Mesenchymal stem cell (in vitro differentiated cells and primary cell): ENCODE results near the gene ALDH1B1.

Experiments
- DNase-seq: peaks from one replicate; pipeline ENCODE4 v3.0.0-alpha.2; 2013
- H2AFZ ChIP-seq: one replicate; pipeline ENCODE4 v1.6.1; 2013; ENCODE audit warnings: low read depth, mild to moderate bottlenecking, control low read depth, inconsistent platforms, low read length, moderate library complexity
- H2AK5ac ChIP-seq: 2 replicates; pipeline ENCODE4 v1.6.1; 2013; ENCODE audit warnings: low read length, moderate library complexity, mild to moderate bottlenecking, inconsistent platforms; ENCODE audit not compliant: severe bottlenecking
- H2BK120ac ChIP-seq: one replicate; pipeline ENCODE4 v1.6.1; 2013; ENCODE audit warnings: low read depth, mild to moderate bottlenecking, inconsistent platforms, low read length, moderate library complexity
- H2BK12ac ChIP-seq, 2 experiments: one replicate each; pipeline ENCODE4 v1.6.1; 2013; ENCODE audit warnings: inconsistent platforms in 2 of 2, low read length in 2 of 2, mild to moderate bottlenecking in 2 of 2, moderate library complexity in 2 of 2, control low read depth in 1 of 2
- H2BK15ac ChIP-seq: one replicate; pipeline ENCODE4 v1.6.1; 2013; ENCODE audit warnings: mild to moderate bottlenecking, low read depth, inconsistent platforms; ENCODE audit not compliant: poor library complexity, severe bottlenecking
- H2BK5ac ChIP-seq: 2 replicates; pipeline ENCODE4 v1.6.1; 2013; ENCODE audit warnings: low read depth, mild to moderate bottlenecking, low read length, control low read depth, inconsistent platforms; ENCODE audit not compliant: poor library complexity, severe bottlenecking
- H3K14ac ChIP-seq, 2 experiments: one replicate each; pipeline ENCODE4 v1.6.1; 2013; ENCODE audit warnings: inconsistent platforms in 2 of 2, low read length in 2 of 2, control low read depth in 1 of 2, mild to moderate bottlenecking in 1 of 2, moderate library complexity in 1 of 2
- H3K18ac ChIP-seq, 2 experiments: one replicate each; pipeline ENCODE4 v1.6.1; 2013; ENCODE audit warnings: inconsistent platforms in 2 of 2, low read length in 2 of 2, control low read depth in 1 of 2, low read depth in 1 of 2, mild to moderate bottlenecking in 1 of 2
- H3K23ac ChIP-seq, 2 experiments: one replicate each; pipeline ENCODE4 v1.6.1; 2013; ENCODE audit warnings: inconsistent platforms in 2 of 2, low read length in 2 of 2, mild to moderate bottlenecking in 2 of 2, moderate library complexity in 2 of 2, control low read depth in 1 of 2
- H3K27ac ChIP-seq: 2 replicates; pipeline ENCODE4 v1.5.1; 2013; ENCODE audit warnings: mild to moderate bottlenecking, moderate library complexity, low read length, control low read depth, inconsistent platforms; ENCODE audit not compliant: poor library complexity, severe bottlenecking
- H3K27me3 ChIP-seq, 2 experiments: 2 replicates each; pipeline versions ENCODE4 v1.6.1 to v1.7.0; 2013; ENCODE audit warnings: low read length in 2 of 2, mild to moderate bottlenecking in 2 of 2, moderate library complexity in 2 of 2, control low read depth in 1 of 2, inconsistent platforms in 1 of 2; ENCODE audit not compliant: control insufficient read depth in 1 of 2, insufficient read depth in 1 of 2
- H3K36me3 ChIP-seq, 2 experiments: 2 replicates each; pipeline versions ENCODE4 v1.6.1 to v1.7.0; 2013; ENCODE audit warnings: low read length in 2 of 2, control low read depth in 1 of 2, inconsistent platforms in 1 of 2, low read depth in 1 of 2, mild to moderate bottlenecking in 1 of 2; ENCODE audit not compliant: insufficient read depth in 2 of 2, control insufficient read depth in 1 of 2
- H3K4ac ChIP-seq, 2 experiments: one replicate each; pipeline ENCODE4 v1.6.1; 2013; ENCODE audit warnings: inconsistent platforms in 2 of 2, low read length in 2 of 2, mild to moderate bottlenecking in 2 of 2, moderate library complexity in 2 of 2, control low read depth in 1 of 2, low read depth in 1 of 2
- H3K4me1 ChIP-seq: 2 replicates; pipeline ENCODE4 v1.6.1; 2013; ENCODE audit warnings: low read depth, low read length, control low read depth; ENCODE audit not compliant: control insufficient read depth, insufficient read depth
- H3K4me2 ChIP-seq: 2 replicates; pipeline ENCODE4 v1.6.1; 2013; ENCODE audit warnings: low read length, mild to moderate bottlenecking, inconsistent platforms; ENCODE audit not compliant: poor library complexity, severe bottlenecking
- H3K4me3 ChIP-seq, 2 experiments: 2 replicates each; pipeline versions ENCODE4 v1.5.1 to v1.7.0; 2013; ENCODE audit warnings: low read length in 2 of 2, mild to moderate bottlenecking in 2 of 2, control low read depth in 1 of 2, low read depth in 1 of 2; ENCODE audit not compliant: insufficient read depth in 1 of 2
- H3K79me1 ChIP-seq: replicated peaks from 2 replicates; pipeline ENCODE4 v1.6.1; 2013; ENCODE audit warnings: mild to moderate bottlenecking, control low read depth, low read length, inconsistent platforms; ENCODE audit not compliant: poor library complexity, severe bottlenecking
- H3K9ac ChIP-seq: 2 replicates; pipeline ENCODE4 v1.7.0; 2013; ENCODE audit warnings: mild to moderate bottlenecking, low read length, moderate library complexity
- H3K9me3 ChIP-seq: 2 replicates; pipeline ENCODE4 v1.7.0; 2013; ENCODE audit warnings: mild to moderate bottlenecking, low read length; ENCODE audit not compliant: control insufficient read depth
- H4K8ac ChIP-seq: one replicate; pipeline ENCODE4 v1.6.1; 2013; ENCODE audit warnings: inconsistent platforms, mild to moderate bottlenecking, low read length, moderate library complexity
- H4K91ac ChIP-seq: one replicate; pipeline ENCODE4 v1.6.1; 2013; ENCODE audit warnings: mild to moderate bottlenecking, low read length, inconsistent platforms
- WGBS: methylation state at CpG from one replicate; pipeline ENCODE4 v1.1.7; 2013; ENCODE audit warnings: mixed read lengths; 5-methylcytosine and 5-hydroxymethylcytosine counted together

ALDH1B1 gene

DNA sequence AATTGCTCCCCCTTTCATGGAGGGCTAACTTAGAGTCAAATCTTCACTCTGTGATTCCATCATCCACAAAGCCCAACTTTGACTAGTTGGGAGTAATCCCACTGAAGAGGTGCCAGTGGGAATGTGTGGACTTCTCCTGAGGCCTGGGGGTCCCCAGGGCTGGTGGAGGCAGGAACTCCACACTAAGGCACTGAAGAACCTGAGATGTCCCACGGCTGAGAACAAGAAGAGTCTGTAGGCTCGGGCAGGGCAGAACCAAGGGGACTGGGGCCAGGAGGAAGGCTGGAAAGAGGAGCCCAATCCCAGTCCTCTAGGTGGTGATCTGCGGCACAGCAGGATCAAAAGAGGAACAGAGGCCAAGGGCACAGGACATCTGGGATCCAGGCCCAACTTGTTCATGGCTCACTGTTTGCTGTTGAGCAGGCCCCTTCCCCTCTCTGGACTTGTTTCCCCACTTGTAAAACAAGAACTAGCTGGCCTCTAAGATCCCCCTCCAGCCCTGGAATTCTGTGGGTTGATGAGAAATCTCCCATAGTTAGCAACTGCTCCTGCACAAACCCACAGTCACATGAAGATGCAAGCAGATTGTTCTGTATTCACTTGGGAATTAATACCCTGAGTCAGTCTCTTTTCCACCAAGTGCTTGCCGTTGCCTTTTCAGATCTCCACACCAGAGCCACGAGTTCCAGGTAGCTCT, 32.7 kb upstream of the ALDH1B1 start:
- no peak overlapping the region for H3K9ac ChIP-seq
- peak overlapping the region; percentile 97 for H2AK5ac ChIP-seq
- H2BK120ac ChIP-seq, result no peak overlapping the region
- DNase-seq, result peak; percentile 14
- H2AFZ ChIP-seq, result no peak overlapping the region
- no peaks in the 10 kb centered on the region for H3K9me3 ChIP-seq
- no peak overlapping the region for H4K8ac ChIP-seq
- H3K27ac ChIP-seq, result peak overlapping the region; percentile 85
- no peaks in the 10 kb centered on the region for H3K79me1 ChIP-seq
- no peak overlapping the region for H3K4ac ChIP-seq
- no peak overlapping the region for H4K91ac ChIP-seq
- H2BK12ac ChIP-seq, result no peak overlapping the region
- no peak overlapping the region for H3K18ac ChIP-seq
- no peak overlapping the region for H2BK15ac ChIP-seq
- WGBS, result 62% methylated on average over 5 of the region's 5 CpGs
- H3K27me3 ChIP-seq, result peaks cover 0 to 5% of the 10 kb centered on the region in 2 experiments
- H3K36me3 ChIP-seq, result no peaks in the 10 kb centered on the region
- no peak overlapping the region for H3K23ac ChIP-seq
- H2BK5ac ChIP-seq, result peak overlapping the region; percentile 36
- no peak overlapping the region for H3K4me2 ChIP-seq
- peaks cover 43% of the 10 kb centered on the region for H3K4me1 ChIP-seq
- H3K4me3 ChIP-seq, result no peak overlapping the region
- no peak overlapping the region for H3K14ac ChIP-seq

DNA sequence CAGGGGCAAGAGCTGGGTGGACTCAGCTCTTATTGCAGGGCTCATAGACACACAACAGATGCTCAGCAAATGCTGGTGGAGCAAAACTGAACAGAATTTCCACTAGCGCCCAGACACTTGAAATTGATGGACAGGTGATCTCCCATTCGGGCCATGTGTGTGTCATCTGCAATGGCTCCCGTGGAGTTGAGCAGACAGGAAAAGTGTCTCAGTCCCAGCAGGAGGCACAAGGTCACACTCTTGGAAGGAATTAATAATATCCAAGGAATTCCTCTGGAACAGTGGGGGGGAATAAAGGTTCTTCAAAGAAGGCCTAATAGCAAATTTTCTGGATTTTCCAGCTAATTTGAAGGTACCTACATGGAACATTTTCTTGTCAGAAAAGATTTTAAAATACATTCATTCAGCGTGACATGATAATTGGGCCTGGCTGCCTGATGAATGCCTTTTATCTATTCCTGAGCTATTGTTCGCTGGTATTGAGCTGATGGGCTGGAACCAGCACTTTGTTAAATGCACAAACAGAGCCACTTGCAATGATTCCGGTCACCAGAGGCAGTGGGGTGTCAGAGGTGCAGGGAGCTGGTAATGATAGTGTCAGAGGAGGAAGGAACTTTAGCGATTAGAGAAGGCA, 31.5 kb upstream of the ALDH1B1 start:
- no peaks in the 10 kb centered on the region for H3K36me3 ChIP-seq
- no peak overlapping the region for H3K14ac ChIP-seq
- no peak overlapping the region for H2AFZ ChIP-seq
- H2AK5ac ChIP-seq, result peak overlapping the region; percentile 97
- no peak overlapping the region for H2BK15ac ChIP-seq
- H4K8ac ChIP-seq, result no peak overlapping the region
- no peaks in the 10 kb centered on the region for H3K9me3 ChIP-seq
- no peak overlapping the region for H3K23ac ChIP-seq
- H3K4me1 ChIP-seq, result peaks cover 43% of the 10 kb centered on the region
- peaks cover 0 to 5% of the 10 kb centered on the region in 2 experiments for H3K27me3 ChIP-seq
- no peak overlapping the region for H3K9ac ChIP-seq
- no peak overlapping the region for H3K4ac ChIP-seq
- H2BK12ac ChIP-seq, result no peak overlapping the region
- no peak overlapping the region for H2BK120ac ChIP-seq
- H3K79me1 ChIP-seq, result no peaks in the 10 kb centered on the region
- peak overlapping the region; percentile 26 for H2BK5ac ChIP-seq
- no peak for DNase-seq
- H3K4me2 ChIP-seq, result no peak overlapping the region
- no peak overlapping the region for H3K4me3 ChIP-seq
- no peak overlapping the region for H4K91ac ChIP-seq
- 63% methylated on average over 7 of the region's 7 CpGs for WGBS
- H3K18ac ChIP-seq, result no peak overlapping the region
- H3K27ac ChIP-seq, result peak overlapping the region; percentile 85

DNA sequence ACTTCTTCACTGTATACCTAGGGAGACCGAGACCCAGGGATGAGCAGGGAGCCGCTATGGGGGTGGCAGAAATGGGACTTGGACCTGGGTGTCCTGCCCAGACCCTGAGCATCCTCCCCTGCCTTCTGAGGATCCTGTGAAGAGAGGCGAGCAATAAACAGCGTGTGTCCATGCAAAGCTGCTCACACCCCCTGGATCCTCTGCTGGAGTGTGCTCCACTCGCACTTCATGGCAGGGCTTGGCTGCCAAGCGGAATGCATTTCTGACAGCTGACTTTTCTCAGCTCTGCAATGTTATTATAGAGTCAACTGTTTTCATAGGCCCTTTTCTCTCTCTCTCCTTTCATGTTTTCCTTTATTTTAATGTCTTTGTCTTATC, 31.0 kb upstream of the ALDH1B1 start:
- Histone ChIP-seq H3K27ac (peak overlapping the region; percentile 81), H2BK120ac (no peak overlapping the region), H3K9me3 (no peaks in the 10 kb centered on the region), H3K4me1 (peaks cover 43% of the 10 kb centered on the region), H3K36me3 (no peaks in the 10 kb centered on the region), H3K4me3 (no peak overlapping the region), H3K4me2 (no peak overlapping the region), H3K9ac (no peak overlapping the region), H2BK5ac (peak overlapping the region; percentile 26), H3K79me1 (no peaks in the 10 kb centered on the region), H3K18ac (no peak overlapping the region), H3K14ac (no peak overlapping the region), H2AK5ac (no peak overlapping the region), H3K27me3 (peaks cover 0 to 5% of the 10 kb centered on the region in 2 experiments), H3K4ac (no peak overlapping the region), H4K91ac (no peak overlapping the region), H3K23ac (no peak overlapping the region), H2BK12ac (no peak overlapping the region), H2AFZ (no peak overlapping the region), H4K8ac (no peak overlapping the region), H2BK15ac (no peak overlapping the region)
- no peak for DNase-seq
- 79% methylated on average over 6 of the region's 6 CpGs for WGBS

DNA sequence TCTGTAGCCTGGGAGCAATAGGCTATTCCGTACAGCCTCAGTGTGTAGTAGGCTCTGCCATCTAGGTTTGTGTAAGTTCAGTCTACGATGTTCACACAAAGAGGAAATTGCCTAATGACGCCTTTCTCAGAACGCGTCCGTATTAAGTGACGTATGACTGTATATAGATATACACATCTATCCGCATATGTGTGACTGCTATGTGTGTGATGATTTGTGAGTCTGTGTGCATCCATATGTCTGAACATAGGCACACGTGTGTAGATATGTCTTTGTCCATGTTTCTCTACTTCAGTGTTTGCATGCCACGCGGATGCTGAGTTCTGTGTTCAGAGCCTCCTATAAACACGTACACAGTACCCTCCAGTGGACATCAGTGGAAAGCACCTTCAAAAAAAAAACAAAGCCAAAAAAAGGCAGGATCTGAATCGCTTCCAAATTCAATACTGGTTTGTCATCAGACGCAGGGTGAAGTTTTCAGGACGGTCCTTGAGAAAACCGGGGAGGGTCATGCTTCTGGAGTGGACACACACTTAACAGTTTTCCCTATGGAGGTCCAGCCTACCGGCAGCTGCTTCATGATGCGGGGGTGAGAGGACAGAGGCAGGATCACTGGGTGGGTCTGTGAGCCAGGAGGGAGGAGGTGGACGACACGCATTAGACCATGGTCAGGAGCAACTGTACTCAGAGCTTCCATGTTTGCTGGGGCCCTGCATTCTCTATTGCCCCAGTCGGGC, 29.5 kb upstream of the ALDH1B1 start:
- Histone ChIP-seq H3K23ac (no peak overlapping the region), H2AFZ (no peak overlapping the region), H2BK5ac (no peak overlapping the region), H3K14ac (no peak overlapping the region), H3K9me3 (no peaks in the 10 kb centered on the region), H2AK5ac (no peak overlapping the region), H3K9ac (peak overlapping the region; percentile 46), H3K18ac (no peak overlapping the region), H2BK120ac (no peak overlapping the region), H4K91ac (no peak overlapping the region), H3K4me1 (peaks cover 37% of the 10 kb centered on the region), H4K8ac (no peak overlapping the region), H3K27ac (no peak overlapping the region), H3K27me3 (no peaks in the 10 kb centered on the region), H3K79me1 (no peaks in the 10 kb centered on the region), H2BK12ac (no peak overlapping the region), H3K4me3 (peak overlapping the region in 1 of 2 experiments; percentile 56), H3K4ac (no peak overlapping the region), H2BK15ac (no peak overlapping the region), H3K4me2 (no peak overlapping the region), H3K36me3 (no peaks in the 10 kb centered on the region)
- WGBS, result 56% methylated on average over 21 of the region's 21 CpGs
- peak; percentile 74 for DNase-seq
